Activated CD8-positive, alpha-beta memory T cell treated with anti-CD3 and anti-CD28 coated beads, Interleukin-2, amount 50 U/mL, for 1 hour (primary cell): ENCODE data around the gene TAF1B.

Source experiments
- DNase-seq: peaks from one replicate; pipeline ENCODE4 v3.0.0-alpha.2; 2020; ENCODE audit errors: extremely low read depth

The TAF1B gene

GRCh38 chr2:9807555-9808305 is 35.5 kb upstream of the TAF1B start:
- no peak for DNase-seq

- DNase-seq, result no peak
Measured at GRCh38 chr2:9808334-9809063, 34.8 kb upstream of the TAF1B start.

GRCh38 chr2:9809064-9809356 is 34.3 kb upstream of the TAF1B start:
- DNase-seq, result no peak

GRCh38 chr2:9809448-9810088 is 33.7 kb upstream of the TAF1B start:
- DNase-seq, result no peak

GRCh38 chr2:9811216-9811615 is 32.1 kb upstream of the TAF1B start:
- DNase-seq, result no peak

- no peak for DNase-seq
Measured at GRCh38 chr2:9811679-9812511, 31.4 kb upstream of the TAF1B start.

GRCh38 chr2:9812945-9813311 is 30.3 kb upstream of the TAF1B start:
- no peak for DNase-seq

- DNase-seq, result no peak
Measured at GRCh38 chr2:9813312-9814128, 29.8 kb upstream of the TAF1B start.

- DNase-seq, result no peak
Measured at GRCh38 chr2:9814129-9814868, 29.0 kb upstream of the TAF1B start.

GRCh38 chr2:9815076-9815475 is 28.2 kb upstream of the TAF1B start:
- no peak for DNase-seq

GRCh38 chr2:9815844-9816279 is 27.4 kb upstream of the TAF1B start:
- DNase-seq, result no peak

GRCh38 chr2:9818097-9818496 is 25.2 kb upstream of the TAF1B start:
- no peak for DNase-seq

GRCh38 chr2:9819551-9819950 is 23.7 kb upstream of the TAF1B start:
- no peak for DNase-seq

- no peak for DNase-seq
Measured at GRCh38 chr2:9820020-9820973, 23.0 kb upstream of the TAF1B start.

- DNase-seq, result no peak
Measured at GRCh38 chr2:9821805-9822445, 21.3 kb upstream of the TAF1B start.

- DNase-seq, result no peak
Measured at GRCh38 chr2:9824441-9824840, 18.8 kb upstream of the TAF1B start.

- no peak for DNase-seq
Measured at GRCh38 chr2:9824956-9825720, 18.1 kb upstream of the TAF1B start.

GRCh38 chr2:9826208-9826607 is 17.1 kb upstream of the TAF1B start:
- no peak for DNase-seq
